ENCODE measurements around the gene KMT2B. TPM values are rescaled to one million over a fixed set of nuclear protein-coding genes. Genes with fewer than 3 reads are reported as not detected.

KMT2B gene, protein sequence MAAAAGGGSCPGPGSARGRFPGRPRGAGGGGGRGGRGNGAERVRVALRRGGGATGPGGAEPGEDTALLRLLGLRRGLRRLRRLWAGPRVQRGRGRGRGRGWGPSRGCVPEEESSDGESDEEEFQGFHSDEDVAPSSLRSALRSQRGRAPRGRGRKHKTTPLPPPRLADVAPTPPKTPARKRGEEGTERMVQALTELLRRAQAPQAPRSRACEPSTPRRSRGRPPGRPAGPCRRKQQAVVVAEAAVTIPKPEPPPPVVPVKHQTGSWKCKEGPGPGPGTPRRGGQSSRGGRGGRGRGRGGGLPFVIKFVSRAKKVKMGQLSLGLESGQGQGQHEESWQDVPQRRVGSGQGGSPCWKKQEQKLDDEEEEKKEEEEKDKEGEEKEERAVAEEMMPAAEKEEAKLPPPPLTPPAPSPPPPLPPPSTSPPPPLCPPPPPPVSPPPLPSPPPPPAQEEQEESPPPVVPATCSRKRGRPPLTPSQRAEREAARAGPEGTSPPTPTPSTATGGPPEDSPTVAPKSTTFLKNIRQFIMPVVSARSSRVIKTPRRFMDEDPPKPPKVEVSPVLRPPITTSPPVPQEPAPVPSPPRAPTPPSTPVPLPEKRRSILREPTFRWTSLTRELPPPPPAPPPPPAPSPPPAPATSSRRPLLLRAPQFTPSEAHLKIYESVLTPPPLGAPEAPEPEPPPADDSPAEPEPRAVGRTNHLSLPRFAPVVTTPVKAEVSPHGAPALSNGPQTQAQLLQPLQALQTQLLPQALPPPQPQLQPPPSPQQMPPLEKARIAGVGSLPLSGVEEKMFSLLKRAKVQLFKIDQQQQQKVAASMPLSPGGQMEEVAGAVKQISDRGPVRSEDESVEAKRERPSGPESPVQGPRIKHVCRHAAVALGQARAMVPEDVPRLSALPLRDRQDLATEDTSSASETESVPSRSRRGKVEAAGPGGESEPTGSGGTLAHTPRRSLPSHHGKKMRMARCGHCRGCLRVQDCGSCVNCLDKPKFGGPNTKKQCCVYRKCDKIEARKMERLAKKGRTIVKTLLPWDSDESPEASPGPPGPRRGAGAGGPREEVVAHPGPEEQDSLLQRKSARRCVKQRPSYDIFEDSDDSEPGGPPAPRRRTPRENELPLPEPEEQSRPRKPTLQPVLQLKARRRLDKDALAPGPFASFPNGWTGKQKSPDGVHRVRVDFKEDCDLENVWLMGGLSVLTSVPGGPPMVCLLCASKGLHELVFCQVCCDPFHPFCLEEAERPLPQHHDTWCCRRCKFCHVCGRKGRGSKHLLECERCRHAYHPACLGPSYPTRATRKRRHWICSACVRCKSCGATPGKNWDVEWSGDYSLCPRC (N-terminal part only)
- total RNA-seq (2022; extraction: Qiagen RNA extraction): 53.9 to 62.2 TPM (median 56.6 TPM) in 5 replicates

DNA sequence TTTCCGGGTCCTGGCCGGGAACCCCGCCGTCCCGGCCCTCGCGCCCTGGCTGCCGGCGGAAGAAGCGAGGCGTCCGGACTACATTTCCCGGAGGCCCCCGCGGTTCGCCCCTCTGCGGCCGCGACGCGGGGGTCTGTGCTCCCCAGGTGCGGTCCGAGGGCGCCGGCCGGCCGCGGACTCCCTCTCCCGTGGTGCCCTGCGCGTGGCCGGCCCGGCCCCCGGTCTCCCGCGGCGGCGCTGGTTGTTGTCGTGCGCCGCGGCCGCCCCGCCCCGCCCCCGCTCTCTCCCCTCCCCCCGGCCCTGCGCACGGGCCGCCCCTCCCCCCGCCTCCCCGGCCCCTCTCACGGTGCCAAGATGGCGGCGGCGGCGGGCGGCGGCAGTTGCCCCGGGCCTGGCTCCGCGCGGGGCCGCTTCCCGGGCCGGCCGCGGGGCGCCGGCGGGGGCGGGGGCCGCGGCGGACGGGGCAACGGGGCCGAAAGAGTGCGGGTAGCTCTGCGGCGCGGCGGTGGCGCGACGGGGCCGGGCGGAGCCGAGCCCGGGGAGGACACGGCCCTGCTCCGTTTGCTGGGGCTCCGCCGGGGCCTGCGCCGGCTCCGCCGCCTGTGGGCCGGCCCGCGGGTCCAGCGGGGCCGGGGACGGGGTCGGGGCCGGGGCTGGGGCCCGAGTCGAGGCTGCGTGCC lies at the start of gene KMT2B:
TSS of gene KMT2B (plus strand) at position 339 of the 680 bp plus-strand sequence. CDS start at position 355, 16 bp downstream.

DNA sequence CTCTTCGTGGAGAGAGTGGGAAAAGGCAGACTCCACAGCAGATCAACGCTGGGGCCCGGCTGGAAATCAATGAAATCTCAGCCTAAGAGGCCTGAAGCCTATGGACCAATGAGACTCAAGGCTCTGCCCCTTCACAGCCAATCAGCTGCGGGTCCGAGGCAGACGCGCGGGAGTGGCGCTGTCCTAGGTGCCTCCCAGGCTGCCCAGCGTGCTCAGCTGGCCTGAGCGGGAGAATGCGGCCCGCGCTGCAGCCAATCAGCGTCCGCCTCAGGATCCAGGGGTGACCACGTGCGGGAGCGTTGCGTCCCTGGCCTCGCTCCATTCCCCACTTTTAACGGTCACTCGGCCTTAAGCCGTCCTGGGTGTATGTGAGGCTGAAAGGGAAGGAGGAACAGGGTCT lies 13.6 kb upstream of the KMT2B start, which contains the start of gene ZBTB32:
TSS of gene ZBTB32 (plus strand) at position 341 of the 400 bp plus-strand sequence. CDS start 10,069 bp downstream, outside the sequence.

DNA sequence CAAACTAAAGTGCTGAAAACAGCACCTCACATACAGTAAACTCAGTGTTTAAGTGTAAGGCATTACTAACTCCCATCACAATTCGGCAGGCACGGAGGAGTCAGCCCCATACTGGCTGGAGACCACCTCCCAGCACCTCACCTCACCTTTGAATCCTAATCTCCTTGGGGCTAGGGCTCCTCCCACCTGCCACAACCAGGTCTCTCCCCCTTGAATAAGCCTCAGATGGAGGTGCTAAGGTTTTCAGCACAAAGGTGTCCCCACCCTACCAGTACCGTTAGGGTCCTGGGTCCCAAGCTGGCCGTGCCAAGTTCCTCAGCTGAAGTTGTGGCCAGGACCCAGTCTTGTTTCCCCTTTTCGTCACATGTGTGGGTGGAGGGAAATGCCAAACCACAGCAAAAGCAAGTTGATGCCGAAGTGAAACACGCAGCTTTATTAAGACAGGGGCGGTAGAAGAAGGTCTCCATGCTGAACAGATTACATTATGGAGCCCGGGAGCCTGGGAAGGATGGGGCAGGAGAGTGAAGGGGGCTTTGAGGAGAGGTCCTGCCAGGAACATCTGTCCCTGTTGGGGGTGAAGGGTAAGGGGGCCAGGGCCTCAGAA lies 24.4 kb downstream of the KMT2B start, which contains the start of gene IGFLR1:
TSS of gene IGFLR1 (minus strand) at position 332 of the 604 bp plus-strand sequence. CDS start 1,272 bp downstream, outside the sequence.

DNA sequence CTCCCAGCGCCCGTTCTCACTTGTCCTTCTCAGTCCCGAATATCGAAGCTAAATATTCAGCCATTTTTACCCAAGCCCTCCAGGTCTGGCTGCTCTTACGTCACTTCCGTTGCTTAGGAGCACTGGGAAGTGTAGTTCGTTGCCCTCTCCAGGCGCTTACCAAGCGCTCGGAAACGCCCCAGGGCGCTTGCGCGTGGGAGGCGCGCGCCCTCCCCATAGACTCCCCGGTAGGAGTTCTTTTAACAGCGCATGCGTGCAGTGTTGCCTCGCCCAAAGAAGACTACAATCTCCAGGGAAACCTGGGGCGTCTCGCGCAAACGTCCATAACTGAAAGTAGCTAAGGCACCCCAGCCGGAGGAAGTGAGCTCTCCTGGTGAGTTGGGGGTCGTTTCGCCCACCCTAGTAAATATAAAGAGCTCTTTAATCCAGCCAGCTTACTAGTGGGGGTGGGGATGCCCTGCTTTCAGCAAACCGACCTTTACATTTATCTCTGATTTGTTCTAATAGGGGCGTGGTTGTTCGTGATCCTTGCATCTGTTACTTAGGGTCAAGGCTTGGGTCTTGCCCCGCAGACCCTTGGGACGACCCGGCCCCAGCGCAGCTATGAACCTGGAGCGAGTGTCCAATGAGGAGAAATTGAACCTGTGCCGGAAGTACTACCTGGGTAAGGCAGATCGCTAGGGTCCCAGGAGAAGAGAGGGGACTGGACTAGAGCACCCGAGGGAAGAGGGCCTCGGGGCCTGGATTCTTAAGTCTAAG lies 27.7 kb downstream of the KMT2B start, which contains the start of the genes PSENEN and U2AF1L4:
TSS of gene PSENEN (plus strand) at position 324 of the 759 bp plus-strand sequence. CDS start at position 604, 280 bp downstream.
TSS of gene U2AF1L4 (minus strand) at position 91 of the 759 bp plus-strand sequence. CDS start at position 64, 27 bp downstream.

DNA sequence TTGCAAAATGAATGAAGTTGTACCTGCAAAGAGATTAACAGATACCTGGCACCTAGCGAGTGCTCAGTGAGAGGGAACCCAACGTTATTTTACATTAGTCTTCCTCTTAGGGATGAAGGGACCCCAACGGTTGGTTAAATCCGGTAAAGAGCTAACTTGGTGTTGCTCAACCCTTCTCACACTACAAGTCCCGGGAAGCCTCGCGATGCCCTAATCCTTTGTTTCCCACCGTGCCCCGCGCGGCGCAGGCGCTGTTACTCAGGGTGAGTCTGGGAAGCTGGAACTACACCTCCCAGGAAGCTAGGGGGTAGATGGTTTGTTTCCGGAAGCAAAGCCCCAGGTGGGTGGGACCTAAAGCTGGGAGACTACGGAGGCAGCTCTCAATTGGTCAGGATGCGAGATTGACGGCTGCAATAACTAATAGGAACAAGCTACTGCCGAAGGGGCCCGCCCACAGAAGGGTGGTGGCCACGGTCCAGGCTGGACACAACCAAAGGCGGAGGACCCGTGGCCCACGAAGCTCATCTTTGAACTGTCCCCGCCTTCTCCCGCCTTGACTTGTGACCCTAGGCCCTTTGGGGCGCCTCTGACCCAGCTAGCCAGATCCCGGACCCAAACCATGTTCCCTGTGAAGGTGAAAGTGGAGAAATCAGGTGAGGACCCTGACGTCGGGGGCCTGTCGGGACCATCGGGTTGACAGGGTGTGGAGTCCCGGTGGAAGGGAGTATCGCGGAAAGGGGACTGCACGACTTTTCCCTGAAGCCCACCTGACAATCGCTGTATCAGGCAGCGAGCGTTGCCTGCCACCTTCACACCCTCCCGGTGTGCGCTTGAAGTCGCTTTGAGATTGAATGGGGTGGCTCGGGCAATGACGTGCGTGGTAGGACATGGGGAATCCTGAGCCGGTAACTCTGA lies 30.6 kb downstream of the KMT2B start, which contains the start of gene LIN37:
TSS of gene LIN37 (plus strand) at position 471 of the 915 bp plus-strand sequence. CDS start at position 620, 149 bp downstream.

DNA sequence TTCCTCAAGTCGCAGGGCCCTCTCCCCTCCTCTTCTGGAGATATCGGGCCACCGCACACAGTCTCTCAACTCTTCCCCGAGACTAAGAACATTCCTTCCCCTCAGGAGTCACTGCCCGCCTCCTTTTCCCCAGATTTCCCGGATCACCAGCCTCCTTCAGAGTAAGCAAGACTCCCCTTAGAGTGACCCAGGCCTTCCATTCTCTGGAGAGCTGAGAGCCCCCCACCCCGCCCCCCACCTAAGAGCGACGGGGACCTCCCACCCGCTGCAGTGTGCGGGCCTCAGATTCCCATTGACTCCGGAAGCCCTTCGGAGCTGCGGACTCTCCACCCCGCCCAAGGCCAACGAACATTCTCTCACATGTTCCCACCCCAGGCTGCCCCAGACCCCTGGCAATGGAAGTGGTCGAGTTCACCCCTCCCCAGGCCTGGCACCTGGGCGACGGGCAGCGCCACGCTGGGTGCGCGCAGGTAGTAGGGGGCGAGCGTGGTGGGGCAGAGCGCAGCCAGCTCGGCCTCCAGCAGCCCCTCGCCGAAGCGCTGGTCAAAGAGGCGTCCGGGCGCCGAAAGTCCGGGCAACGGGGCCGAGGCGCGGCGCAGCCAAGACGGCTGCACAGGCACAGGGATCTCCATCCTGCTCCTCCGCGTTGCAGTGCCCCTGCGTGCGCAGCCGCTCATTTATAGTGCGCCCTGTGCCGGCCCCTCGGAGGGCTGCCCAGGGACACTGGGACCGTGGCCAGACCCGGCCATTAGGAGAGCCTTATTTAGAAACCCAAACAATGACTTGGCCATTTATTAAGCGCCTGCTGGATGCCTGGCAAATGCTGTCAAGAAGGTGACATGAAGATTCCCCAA lies 38.8 kb downstream of the KMT2B start, which contains the start of gene HSPB6:
TSS of gene HSPB6 (minus strand) at position 653 of the 854 bp plus-strand sequence. CDS start at position 632, 21 bp downstream.

DNA sequence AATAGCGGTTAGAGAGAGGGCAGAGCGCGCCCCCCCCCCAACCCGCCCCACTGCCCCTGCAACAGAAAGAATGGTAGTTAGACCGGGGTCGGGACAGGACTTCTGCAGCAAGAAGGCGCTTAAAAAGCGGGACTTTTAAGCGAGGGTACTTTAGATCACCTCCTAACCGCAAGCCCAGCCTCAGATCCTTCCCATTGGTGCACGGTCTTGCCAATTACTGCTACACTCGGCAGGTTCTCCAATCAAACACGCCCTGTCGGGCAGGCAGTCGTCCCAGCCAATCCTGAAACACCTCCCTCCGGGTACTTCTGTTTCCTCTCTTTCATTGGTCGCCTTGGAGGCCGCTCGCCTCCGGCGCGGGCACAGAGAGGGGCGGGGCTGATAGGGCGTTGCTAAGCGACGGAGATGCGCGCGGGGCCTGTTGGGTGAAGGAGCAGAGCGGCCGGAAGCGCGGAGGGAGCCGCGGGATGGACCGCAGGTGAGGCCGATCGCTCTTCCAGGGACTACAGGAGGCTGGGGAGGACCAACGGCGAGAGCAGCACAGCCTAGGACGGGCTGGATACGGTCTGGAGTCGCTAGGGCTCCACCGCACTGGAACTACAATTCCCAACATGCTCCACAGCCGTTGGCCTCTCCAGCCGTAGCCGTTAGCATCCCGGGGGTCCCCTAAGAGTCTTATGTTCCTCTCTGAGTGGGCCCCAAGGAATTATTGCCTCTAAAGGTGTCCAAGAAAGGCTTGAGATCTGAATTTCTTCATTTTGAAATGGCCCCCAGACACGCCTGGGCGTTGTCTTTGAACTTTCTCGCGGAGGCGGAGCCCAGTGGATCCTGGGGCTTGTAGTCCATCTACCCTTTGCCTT lies 40.2 kb downstream of the KMT2B start, which contains the start of gene PROSER3:
TSS of gene PROSER3 (plus strand) at position 428 of the 860 bp plus-strand sequence. CDS start at position 468, 40 bp downstream.

DNA sequence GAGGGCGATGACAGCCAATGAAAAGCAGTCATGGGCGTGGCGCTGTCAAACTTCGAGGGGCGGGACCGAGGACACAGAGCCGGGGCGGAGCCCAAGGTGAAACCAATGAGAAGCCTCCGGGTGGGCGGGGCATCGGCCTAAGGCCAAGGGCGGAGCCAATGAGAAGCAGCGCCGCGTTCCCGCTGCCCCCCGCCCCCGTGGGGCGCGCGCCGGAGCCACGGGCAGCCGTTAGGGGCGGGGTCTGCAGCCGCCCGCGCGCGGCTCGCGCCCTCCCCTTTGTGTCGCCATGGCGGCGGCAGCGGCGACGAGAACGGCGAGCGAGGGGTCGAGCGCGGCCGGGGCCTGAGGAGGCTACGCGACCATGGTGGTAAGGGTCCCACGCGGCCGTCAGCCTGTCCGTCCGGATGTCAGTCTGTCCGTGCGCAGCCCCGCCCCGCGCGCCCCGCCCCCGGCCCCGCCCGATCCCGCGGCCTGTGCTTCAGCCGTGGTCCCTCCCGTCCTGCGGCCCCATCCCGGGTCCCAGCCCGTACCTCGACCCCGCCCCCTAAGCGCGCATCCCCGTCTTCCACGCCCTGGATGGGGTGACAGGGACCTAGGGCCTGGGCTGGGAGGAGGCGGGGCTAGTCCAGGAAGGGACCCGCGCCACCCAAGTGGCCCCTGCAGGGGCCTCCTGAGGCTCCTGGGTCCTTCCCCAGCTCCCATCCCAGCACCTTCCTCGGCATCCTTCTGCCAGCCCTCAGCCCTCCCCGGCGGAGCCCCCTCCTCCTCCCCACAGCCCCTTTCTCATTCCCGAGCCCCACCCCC lies 57.7 kb downstream of the KMT2B start, which contains the start of gene ARHGAP33:
TSS of gene ARHGAP33 (plus strand) at position 267 of the 804 bp plus-strand sequence. CDS start at position 362, 95 bp downstream.

Other genes with a start within 250 kb of the KMT2B start
- gene KRTDAP, start 227.5 kb upstream of the KMT2B start, total RNA-seq (2022; extraction: Qiagen RNA extraction): not detected in 5 replicates
- gene DMKN, start 204.4 kb upstream of the KMT2B start, total RNA-seq (2022; extraction: Qiagen RNA extraction): 33.8 to 45.0 TPM (median 35.0 TPM) in 5 replicates
- gene SBSN, start 189.7 kb upstream of the KMT2B start, total RNA-seq (2022; extraction: Qiagen RNA extraction): 2.2 to 4.6 TPM (median 3.5 TPM) in 5 replicates
- 0.09 TPM in 1 of 5 replicates, not detected in the others for gene GAPDHS, start 184.5 kb upstream of the KMT2B start, total RNA-seq (2022; extraction: Qiagen RNA extraction)
- gene TMEM147, start 172.4 kb upstream of the KMT2B start, total RNA-seq (2022; extraction: Qiagen RNA extraction): 323 to 433 TPM (median 412 TPM) in 5 replicates
- gene ATP4A, start 154.3 kb upstream of the KMT2B start, total RNA-seq (2022; extraction: Qiagen RNA extraction): 0.07 to 0.09 TPM in 2 of 5 replicates, not detected in the others
- not detected in 5 replicates for gene PMIS2, start 131.8 kb upstream of the KMT2B start, total RNA-seq (2022; extraction: Qiagen RNA extraction)
- 13.0 to 16.4 TPM (median 14.9 TPM) in 5 replicates for gene HAUS5, start 105.3 kb upstream of the KMT2B start, total RNA-seq (2022; extraction: Qiagen RNA extraction)
- gene RBM42, start 89.0 kb upstream of the KMT2B start, total RNA-seq (2022; extraction: Qiagen RNA extraction): 147 to 203 TPM (median 195 TPM) in 5 replicates
- gene ETV2, start 76.3 kb upstream of the KMT2B start, total RNA-seq (2022; extraction: Qiagen RNA extraction): 1.5 to 3.3 TPM (median 2.9 TPM) in 5 replicates
- 1,261 to 1,482 TPM (median 1,322 TPM) in 5 replicates for gene COX6B1, start 69.7 kb upstream of the KMT2B start, total RNA-seq (2022; extraction: Qiagen RNA extraction)
- 0.52 to 1.5 TPM (median 1.0 TPM) in 5 replicates for gene UPK1A, start 51.5 kb upstream of the KMT2B start, total RNA-seq (2022; extraction: Qiagen RNA extraction)
- not detected in 5 replicates for gene ZBTB32, start 13.4 kb upstream of the KMT2B start, total RNA-seq (2022; extraction: Qiagen RNA extraction)
- 11.5 to 12.9 TPM (median 11.8 TPM) in 5 replicates for gene IGFLR1, start 24.4 kb downstream of the KMT2B start, total RNA-seq (2022; extraction: Qiagen RNA extraction)
- 21.9 to 27.5 TPM (median 24.7 TPM) in 5 replicates for gene U2AF1L4, start 27.4 kb downstream of the KMT2B start, total RNA-seq (2022; extraction: Qiagen RNA extraction)
- 250 to 344 TPM (median 287 TPM) in 5 replicates for gene PSENEN, start 27.6 kb downstream of the KMT2B start, total RNA-seq (2022; extraction: Qiagen RNA extraction)
- 21.5 to 27.9 TPM (median 23.2 TPM) in 5 replicates for gene LIN37, start 30.6 kb downstream of the KMT2B start, total RNA-seq (2022; extraction: Qiagen RNA extraction)
- 0.14 to 0.35 TPM (median 0.29 TPM) in 5 replicates for gene HSPB6, start 39.0 kb downstream of the KMT2B start, total RNA-seq (2022; extraction: Qiagen RNA extraction)
- 19.6 to 32.1 TPM (median 24.2 TPM) in 5 replicates for gene PROSER3, start 40.2 kb downstream of the KMT2B start, total RNA-seq (2022; extraction: Qiagen RNA extraction)
- 4.7 to 9.3 TPM (median 7.4 TPM) in 5 replicates for gene ARHGAP33, start 57.6 kb downstream of the KMT2B start, total RNA-seq (2022; extraction: Qiagen RNA extraction)
- gene PRODH2, start 94.8 kb downstream of the KMT2B start, total RNA-seq (2022; extraction: Qiagen RNA extraction): 0.15 to 0.36 TPM (median 0.25 TPM) in 5 replicates
- 0.35 to 0.68 TPM (median 0.59 TPM) in 5 replicates for gene NPHS1, start 134.5 kb downstream of the KMT2B start, total RNA-seq (2022; extraction: Qiagen RNA extraction)
- 0.43 to 0.63 TPM (median 0.50 TPM) in 5 replicates for gene KIRREL2, start 138.9 kb downstream of the KMT2B start, total RNA-seq (2022; extraction: Qiagen RNA extraction)
- 68.9 to 98.3 TPM (median 90.2 TPM) in 5 replicates for gene APLP1, start 150.6 kb downstream of the KMT2B start, total RNA-seq (2022; extraction: Qiagen RNA extraction)
- 5.2 to 6.5 TPM (median 6.3 TPM) in 5 replicates for gene NFKBID, start 182.5 kb downstream of the KMT2B start, total RNA-seq (2022; extraction: Qiagen RNA extraction)
- 0.29 to 0.79 TPM (median 0.46 TPM) in 4 of 5 replicates, not detected in the other for gene HCST, start 184.5 kb downstream of the KMT2B start, total RNA-seq (2022; extraction: Qiagen RNA extraction)
- not detected in 5 replicates for gene TYROBP, start 190.3 kb downstream of the KMT2B start, total RNA-seq (2022; extraction: Qiagen RNA extraction)
- gene LRFN3, start 218.4 kb downstream of the KMT2B start, total RNA-seq (2022; extraction: Qiagen RNA extraction): 15.7 to 24.4 TPM (median 20.9 TPM) in 5 replicates